B cell (primary cell): Measurements from ENCODE around the gene ZNF592. TPM values are rescaled to one million over a fixed set of nuclear protein-coding genes. Genes with fewer than 3 reads are reported as not detected.

Source experiments
- ATAC-seq: fragments of 200-7000 bp; cut with Tn5 transposase; one replicate; pipeline ENCODE4 v1.10.0; 2021; ENCODE audit warnings: low read depth, mild to moderate bottlenecking, moderate number of reproducible peaks, moderate library complexity
- CTCF ChIA-PET: fragments of 350-600 bp; sonication (Branson Sonifier 250); formaldehyde crosslinking; loops from one replicate; lab custom pipeline; 2021; ENCODE audit warnings: antibody characterized with exemption, inconsistent platforms; lab: Charles Lee
- POLR2A ChIA-PET: fragments of 350-600 bp; sonication (Branson Sonifier 250); formaldehyde crosslinking; loops from one replicate; lab custom pipeline; 2021; ENCODE audit warnings: antibody characterized with exemption; lab: Charles Lee
- DNase-seq: peaks from one replicate; pipeline ENCODE4 v3.0.0; 2013
- H2AFZ ChIP-seq: 2 replicates; pipeline ENCODE4 v1.6.1; 2012; ENCODE audit warnings: mild to moderate bottlenecking, low read depth, low read length; ENCODE audit not compliant: insufficient read depth, poor library complexity, severe bottlenecking
- H3K27ac ChIP-seq, 2 donors: 1 replicate in 1 of 2; 2 replicates in 1 of 2; pipeline ENCODE4 v1.5.1; 2012 to 2013; ENCODE audit warnings: low read length in 2 of 2, mild to moderate bottlenecking in 2 of 2, moderate library complexity in 1 of 2
- H3K27me3 ChIP-seq, 4 experiments: fragments of 200-600 bp in 1 of 4; sonication (generic) in 1 of 4; replicated peaks in 1 of 4; 1 replicate in 2 of 4; 2 replicates in 2 of 4; pipeline versions ENCODE4 v1.6.1 to v1.7.0; 2013 to 2016; ENCODE audit warnings: low read length in 3 of 4, mild to moderate bottlenecking in 2 of 4, mixed read lengths in 1 of 4, moderate library complexity in 1 of 4; ENCODE audit not compliant: insufficient read depth in 4 of 4, control insufficient read depth in 3 of 4; ENCODE audit errors: control extremely low read depth in 1 of 4
- H3K36me3 ChIP-seq, 2 experiments: replicated peaks in 1 of 2; 1 replicate in 1 of 2; 2 replicates in 1 of 2; pipeline versions ENCODE4 v1.6.1 to v1.7.1; 2013; ENCODE audit warnings: low read length in 1 of 2; ENCODE audit not compliant: insufficient read depth in 2 of 2, control insufficient read depth in 1 of 2; ENCODE audit errors: control extremely low read depth in 1 of 2, extremely low read depth in 1 of 2
- H3K4me1 ChIP-seq, 2 donors: fragments of 200-600 bp in 1 of 2; sonication (generic) in 1 of 2; 1 replicate in 1 of 2; 2 replicates in 1 of 2; pipeline versions ENCODE4 v1.5.1 to v1.6.1; 2013 to 2017; ENCODE audit warnings: low read length in 2 of 2; ENCODE audit not compliant: control insufficient read depth in 2 of 2, insufficient read depth in 2 of 2
- H3K4me2 ChIP-seq: replicated peaks from 2 replicates; pipeline ENCODE3; 2012; ENCODE audit warnings: mild to moderate bottlenecking, low read depth, low read length; ENCODE audit not compliant: poor library complexity, severe bottlenecking
- H3K4me3 ChIP-seq, 5 experiments: fragments of 200-600 bp in 1 of 5; sonication (generic) in 1 of 5; 1 replicate in 3 of 5; 2 replicates in 2 of 5; pipeline versions ENCODE4 v1.5.1 to v1.7.0; 2011 to 2016; ENCODE audit warnings: low read length in 4 of 5, mild to moderate bottlenecking in 4 of 5, low read depth in 2 of 5, control low read depth in 1 of 5, moderate library complexity in 1 of 5; ENCODE audit not compliant: insufficient read depth in 1 of 5; ENCODE audit errors: control extremely low read depth in 1 of 5, extremely low read depth in 1 of 5
- H3K79me2 ChIP-seq: fragments of 200-600 bp; sonication (generic); one replicate; pipeline ENCODE4 v1.6.0; 2016; ENCODE audit warnings: low read length; ENCODE audit not compliant: control insufficient read depth, insufficient read depth
- H3K9ac ChIP-seq: fragments of 200-600 bp; sonication (generic); 2 replicates; pipeline ENCODE4 v1.6.1; 2017; ENCODE audit warnings: mild to moderate bottlenecking, low read length, moderate library complexity
- H3K9me3 ChIP-seq, 3 donors: one replicate each; pipeline versions ENCODE4 v1.6.1 to v1.7.1; 2013; ENCODE audit warnings: low read length in 2 of 3; ENCODE audit not compliant: control insufficient read depth in 2 of 3, insufficient read depth in 1 of 3; ENCODE audit errors: control extremely low read depth in 1 of 3
- H4K20me1 ChIP-seq: 2 replicates; pipeline ENCODE4 v1.6.0; 2012; ENCODE audit warnings: mild to moderate bottlenecking, low read length; ENCODE audit not compliant: insufficient read depth, control insufficient read depth, poor library complexity, severe bottlenecking
- H3K27ac Mint-ChIP-seq: one replicate; pipeline ENCODE4 v1.8.0; 2021; ENCODE audit warnings: mixed read lengths
- H3K27me3 Mint-ChIP-seq: one replicate; pipeline ENCODE4 v1.8.0; 2021; ENCODE audit warnings: mixed read lengths
- H3K4me1 Mint-ChIP-seq: one replicate; pipeline ENCODE4 v1.8.0; 2021; ENCODE audit warnings: mixed read lengths
- H3K4me3 Mint-ChIP-seq: one replicate; pipeline ENCODE4 v1.8.0; 2021; ENCODE audit warnings: mixed read lengths
- H3K9me3 Mint-ChIP-seq: one replicate; pipeline ENCODE4 v1.8.0; 2022; ENCODE audit warnings: mixed read lengths; ENCODE audit not compliant: insufficient read depth
- CTCF ChIP-seq: fragments of 200-600 bp; IDR thresholded peaks from one replicate; pipeline ENCODE4 v1.8.0; 2022; ENCODE audit warnings: antibody characterized with exemption, mild to moderate bottlenecking
- EZH2 ChIP-seq: IDR thresholded peaks from 2 replicates; pipeline ENCODE4 v1.6.1; 2012; ENCODE audit warnings: borderline replicate concordance, low read depth, mild to moderate bottlenecking, moderate library complexity, low read length; ENCODE audit not compliant: insufficient read depth, poor library complexity, severe bottlenecking
- WGBS: methylation state at CpG from one replicate; pipeline ENCODE4 v1.1.5; 2013; ENCODE audit warnings: missing lambda C conversion rate; ENCODE audit not compliant: insufficient coverage; 5-methylcytosine and 5-hydroxymethylcytosine counted together
- intact Hi-C: fragments of 100-400 bp; cut with micrococcal nuclease; formaldehyde crosslinking; loops from one replicate; pipeline ENCODE4 v1.10.0; 2022
- polyA plus RNA-seq: library from polyadenylated mRNA; depleted of rRNA; stranded (reverse); fragments of >200 nt; gene quantifications from 2 replicates; pipeline ENCODE4 v1.2.3, GENCODE V29; 2012
- total RNA-seq, 2 donors: library from RNA; stranded (reverse); fragments of 120-200 nt in 1 of 2; gene quantifications; 1 replicate in 1 of 2; 2 replicates in 1 of 2; pipeline versions ENCODE4 v1.2.3 to v1.2.4, GENCODE V29; 2013 to 2022

ZNF592 gene
- total and polyA plus RNA-seq, 2 donors (not counting 1 experiment from before 2014, with no cell fraction given): 35.8 to 64.4 TPM

GRCh38 chr15:84760219-84760618, 11.8 kb downstream of the ZNF592 start:
- no peaks in the 10 kb centered on the region for H3K27me3 ChIP-seq
- H2AFZ ChIP-seq: no peak overlapping the region
- peak overlapping the region in 1 of 2 donors; percentile 75 for H3K27ac ChIP-seq
- Mint-ChIP-seq H3K4me1 (peaks cover 33% of the 10 kb centered on the region), H3K27ac (no peak overlapping the region), H3K9me3 (no peaks in the 10 kb centered on the region), H3K27me3 (no peaks in the 10 kb centered on the region), H3K4me3 (no peak overlapping the region)
- DNase-seq: no peak
- CTCF ChIA-PET: no interaction called here
- peaks cover 100% of the 10 kb centered on the region for H3K79me2 ChIP-seq
- no CpG with 5 or more reads among the region's 1 CpG for WGBS
- no peak overlapping the region for H3K4me3 ChIP-seq
- peak overlapping the region; percentile 42 for H3K4me2 ChIP-seq
- H3K4me1 ChIP-seq: peaks cover 63 to 64% of the 10 kb centered on the region in 2 donors
- ATAC-seq: no peak
- no peak for TF ChIP-seq CTCF
- TF ChIP-seq EZH2: no peak
- H3K36me3 ChIP-seq: peaks cover 0 to 4% of the 10 kb centered on the region in 2 experiments
- peaks cover 99% of the 10 kb centered on the region for H4K20me1 ChIP-seq
- intact Hi-C loops: no loop called here
- H3K9ac ChIP-seq: no peak overlapping the region
- H3K9me3 ChIP-seq: no peaks in the 10 kb centered on the region
- POLR2A ChIA-PET: no interaction called here

- Histone ChIP-seq H3K4me2 (peak overlapping the region; percentile 42), H2AFZ (no peak overlapping the region), H3K9me3 (no peaks in the 10 kb centered on the region), H3K9ac (peak overlapping the region; percentile 45), H3K36me3 (peaks cover 0 to 16% of the 10 kb centered on the region in 2 experiments), H3K27me3 (no peaks in the 10 kb centered on the region), H4K20me1 (peaks cover 99% of the 10 kb centered on the region), H3K79me2 (peaks cover 100% of the 10 kb centered on the region), H3K4me1 (peaks cover 52 to 54% of the 10 kb centered on the region in 2 donors), H3K27ac (peak overlapping the region in 1 of 2 donors; percentile 75), H3K4me3 (no peak overlapping the region)
- intact Hi-C loops: no loop called here
- Mint-ChIP-seq H3K4me1 (peaks cover 22% of the 10 kb centered on the region), H3K27me3 (no peaks in the 10 kb centered on the region), H3K9me3 (no peaks in the 10 kb centered on the region), H3K4me3 (no peak overlapping the region), H3K27ac (no peak overlapping the region)
- WGBS: 0% methylated on average over 2 of the region's 4 CpGs
- ATAC-seq: peak; percentile 45
- TF ChIP-seq EZH2 (no peak), CTCF (no peak)
- DNase-seq: peak; percentile 40
- CTCF ChIA-PET: no interaction called here
- POLR2A ChIA-PET: no interaction called here
Observed at GRCh38 chr15:84761607-84762131, 13.3 kb downstream of the ZNF592 start.
